B cell (primary cell): ENCODE results near the gene ATP8A1. TPM values are rescaled to one million over a fixed set of nuclear protein-coding genes. Genes with fewer than 3 reads are reported as not detected.
A peak's percentile ranks its signal among the peaks of the same experiment; 100 is the strongest.

Source experiments
- ATAC-seq: fragments of 200-7000 bp; cut with Tn5 transposase; one replicate; pipeline ENCODE4 v1.10.0; 2021; ENCODE audit warnings: low read depth, mild to moderate bottlenecking, moderate number of reproducible peaks, moderate library complexity
- CTCF ChIA-PET: fragments of 350-600 bp; sonication (Branson Sonifier 250); formaldehyde crosslinking; loops from one replicate; lab custom pipeline; 2021; ENCODE audit warnings: antibody characterized with exemption, inconsistent platforms; lab: Charles Lee
- POLR2A ChIA-PET: fragments of 350-600 bp; sonication (Branson Sonifier 250); formaldehyde crosslinking; loops from one replicate; lab custom pipeline; 2021; ENCODE audit warnings: antibody characterized with exemption; lab: Charles Lee
- DNase-seq: peaks from one replicate; pipeline ENCODE4 v3.0.0; 2013
- H2AFZ ChIP-seq: 2 replicates; pipeline ENCODE4 v1.6.1; 2012; ENCODE audit warnings: mild to moderate bottlenecking, low read depth, low read length; ENCODE audit not compliant: insufficient read depth, poor library complexity, severe bottlenecking
- H3K27ac ChIP-seq, 2 donors: 1 replicate in 1 of 2; 2 replicates in 1 of 2; pipeline ENCODE4 v1.5.1; 2012 to 2013; ENCODE audit warnings: low read length in 2 of 2, mild to moderate bottlenecking in 2 of 2, moderate library complexity in 1 of 2
- H3K27me3 ChIP-seq, 4 experiments: fragments of 200-600 bp in 1 of 4; sonication (generic) in 1 of 4; replicated peaks in 1 of 4; 1 replicate in 2 of 4; 2 replicates in 2 of 4; pipeline versions ENCODE4 v1.6.1 to v1.7.0; 2013 to 2016; ENCODE audit warnings: low read length in 3 of 4, mild to moderate bottlenecking in 2 of 4, mixed read lengths in 1 of 4, moderate library complexity in 1 of 4; ENCODE audit not compliant: insufficient read depth in 4 of 4, control insufficient read depth in 3 of 4; ENCODE audit errors: control extremely low read depth in 1 of 4
- H3K36me3 ChIP-seq, 2 experiments: replicated peaks in 1 of 2; 1 replicate in 1 of 2; 2 replicates in 1 of 2; pipeline versions ENCODE4 v1.6.1 to v1.7.1; 2013; ENCODE audit warnings: low read length in 1 of 2; ENCODE audit not compliant: insufficient read depth in 2 of 2, control insufficient read depth in 1 of 2; ENCODE audit errors: control extremely low read depth in 1 of 2, extremely low read depth in 1 of 2
- H3K4me1 ChIP-seq, 2 donors: fragments of 200-600 bp in 1 of 2; sonication (generic) in 1 of 2; 1 replicate in 1 of 2; 2 replicates in 1 of 2; pipeline versions ENCODE4 v1.5.1 to v1.6.1; 2013 to 2017; ENCODE audit warnings: low read length in 2 of 2; ENCODE audit not compliant: control insufficient read depth in 2 of 2, insufficient read depth in 2 of 2
- H3K4me2 ChIP-seq: replicated peaks from 2 replicates; pipeline ENCODE3; 2012; ENCODE audit warnings: mild to moderate bottlenecking, low read depth, low read length; ENCODE audit not compliant: poor library complexity, severe bottlenecking
- H3K4me3 ChIP-seq, 5 experiments: fragments of 200-600 bp in 1 of 5; sonication (generic) in 1 of 5; 1 replicate in 3 of 5; 2 replicates in 2 of 5; pipeline versions ENCODE4 v1.5.1 to v1.7.0; 2011 to 2016; ENCODE audit warnings: low read length in 4 of 5, mild to moderate bottlenecking in 4 of 5, low read depth in 2 of 5, control low read depth in 1 of 5, moderate library complexity in 1 of 5; ENCODE audit not compliant: insufficient read depth in 1 of 5; ENCODE audit errors: control extremely low read depth in 1 of 5, extremely low read depth in 1 of 5
- H3K79me2 ChIP-seq: fragments of 200-600 bp; sonication (generic); one replicate; pipeline ENCODE4 v1.6.0; 2016; ENCODE audit warnings: low read length; ENCODE audit not compliant: control insufficient read depth, insufficient read depth
- H3K9ac ChIP-seq: fragments of 200-600 bp; sonication (generic); 2 replicates; pipeline ENCODE4 v1.6.1; 2017; ENCODE audit warnings: mild to moderate bottlenecking, low read length, moderate library complexity
- H3K9me3 ChIP-seq, 3 donors: one replicate each; pipeline versions ENCODE4 v1.6.1 to v1.7.1; 2013; ENCODE audit warnings: low read length in 2 of 3; ENCODE audit not compliant: control insufficient read depth in 2 of 3, insufficient read depth in 1 of 3; ENCODE audit errors: control extremely low read depth in 1 of 3
- H4K20me1 ChIP-seq: 2 replicates; pipeline ENCODE4 v1.6.0; 2012; ENCODE audit warnings: mild to moderate bottlenecking, low read length; ENCODE audit not compliant: insufficient read depth, control insufficient read depth, poor library complexity, severe bottlenecking
- H3K27ac Mint-ChIP-seq: one replicate; pipeline ENCODE4 v1.8.0; 2021; ENCODE audit warnings: mixed read lengths
- H3K27me3 Mint-ChIP-seq: one replicate; pipeline ENCODE4 v1.8.0; 2021; ENCODE audit warnings: mixed read lengths
- H3K4me1 Mint-ChIP-seq: one replicate; pipeline ENCODE4 v1.8.0; 2021; ENCODE audit warnings: mixed read lengths
- H3K4me3 Mint-ChIP-seq: one replicate; pipeline ENCODE4 v1.8.0; 2021; ENCODE audit warnings: mixed read lengths
- H3K9me3 Mint-ChIP-seq: one replicate; pipeline ENCODE4 v1.8.0; 2022; ENCODE audit warnings: mixed read lengths; ENCODE audit not compliant: insufficient read depth
- EZH2 ChIP-seq: IDR thresholded peaks from 2 replicates; pipeline ENCODE4 v1.6.1; 2012; ENCODE audit warnings: borderline replicate concordance, low read depth, mild to moderate bottlenecking, moderate library complexity, low read length; ENCODE audit not compliant: insufficient read depth, poor library complexity, severe bottlenecking
- whole genome bisulfite sequencing: methylation state at CpG from one replicate; pipeline ENCODE4 v1.1.5; 2013; ENCODE audit warnings: missing lambda C conversion rate; ENCODE audit not compliant: insufficient coverage; 5-methylcytosine and 5-hydroxymethylcytosine counted together
- intact Hi-C: fragments of 100-400 bp; cut with micrococcal nuclease; formaldehyde crosslinking; loops from one replicate; pipeline ENCODE4 v1.10.0; 2022
- polyA plus RNA-seq: library from polyadenylated mRNA; depleted of rRNA; stranded (reverse); fragments of >200 nt; gene quantifications from 2 replicates; pipeline ENCODE4 v1.2.3, GENCODE V29; 2012
- total RNA-seq, 2 donors: library from RNA; stranded (reverse); fragments of 120-200 nt in 1 of 2; gene quantifications; 1 replicate in 1 of 2; 2 replicates in 1 of 2; pipeline versions ENCODE4 v1.2.3 to v1.2.4, GENCODE V29; 2013 to 2022
- TF ChIP-seq, protein P1 (sequence below): fragments of 200-600 bp; IDR thresholded peaks from one replicate; pipeline ENCODE4 v1.8.0; 2022; ENCODE audit warnings: antibody characterized with exemption, mild to moderate bottlenecking

The ATP8A1 gene
- total and polyA plus RNA-seq, 2 donors (not counting 1 experiment from before 2014, with no cell fraction given): 28.7 to 51.8 TPM

DNA sequence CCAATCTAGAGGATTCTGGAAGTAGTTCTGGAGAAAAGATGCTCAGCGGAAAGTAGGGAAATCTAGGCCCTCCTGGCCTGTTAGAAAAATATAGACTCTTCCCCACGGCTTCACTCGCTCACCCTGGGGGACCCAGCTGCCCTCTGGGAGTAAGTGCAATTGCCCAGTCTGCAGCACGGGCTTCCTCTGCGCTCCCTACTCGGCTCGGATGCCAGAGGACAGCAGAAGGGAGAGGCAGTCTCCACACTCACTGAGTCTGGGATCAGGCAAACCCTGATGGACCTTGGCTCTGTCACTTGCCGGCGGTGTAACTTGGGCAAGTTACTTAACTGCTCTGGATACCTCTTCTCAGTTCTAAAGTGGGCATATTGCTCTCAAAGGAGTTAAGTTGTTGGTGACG lies 257.5 kb downstream of the ATP8A1 start:
- intact Hi-C loops: no loop called here
- TF ChIP-seq, protein P1, sequence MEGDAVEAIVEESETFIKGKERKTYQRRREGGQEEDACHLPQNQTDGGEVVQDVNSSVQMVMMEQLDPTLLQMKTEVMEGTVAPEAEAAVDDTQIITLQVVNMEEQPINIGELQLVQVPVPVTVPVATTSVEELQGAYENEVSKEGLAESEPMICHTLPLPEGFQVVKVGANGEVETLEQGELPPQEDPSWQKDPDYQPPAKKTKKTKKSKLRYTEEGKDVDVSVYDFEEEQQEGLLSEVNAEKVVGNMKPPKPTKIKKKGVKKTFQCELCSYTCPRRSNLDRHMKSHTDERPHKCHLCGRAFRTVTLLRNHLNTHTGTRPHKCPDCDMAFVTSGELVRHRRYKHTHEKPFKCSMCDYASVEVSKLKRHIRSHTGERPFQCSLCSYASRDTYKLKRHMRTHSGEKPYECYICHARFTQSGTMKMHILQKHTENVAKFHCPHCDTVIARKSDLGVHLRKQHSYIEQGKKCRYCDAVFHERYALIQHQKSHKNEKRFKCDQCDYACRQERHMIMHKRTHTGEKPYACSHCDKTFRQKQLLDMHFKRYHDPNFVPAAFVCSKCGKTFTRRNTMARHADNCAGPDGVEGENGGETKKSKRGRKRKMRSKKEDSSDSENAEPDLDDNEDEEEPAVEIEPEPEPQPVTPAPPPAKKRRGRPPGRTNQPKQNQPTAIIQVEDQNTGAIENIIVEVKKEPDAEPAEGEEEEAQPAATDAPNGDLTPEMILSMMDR: no peak
- TF ChIP-seq EZH2: no peak
- H3K27me3 Mint-ChIP-seq: peaks cover 51% of the 10 kb centered on the region

DNA sequence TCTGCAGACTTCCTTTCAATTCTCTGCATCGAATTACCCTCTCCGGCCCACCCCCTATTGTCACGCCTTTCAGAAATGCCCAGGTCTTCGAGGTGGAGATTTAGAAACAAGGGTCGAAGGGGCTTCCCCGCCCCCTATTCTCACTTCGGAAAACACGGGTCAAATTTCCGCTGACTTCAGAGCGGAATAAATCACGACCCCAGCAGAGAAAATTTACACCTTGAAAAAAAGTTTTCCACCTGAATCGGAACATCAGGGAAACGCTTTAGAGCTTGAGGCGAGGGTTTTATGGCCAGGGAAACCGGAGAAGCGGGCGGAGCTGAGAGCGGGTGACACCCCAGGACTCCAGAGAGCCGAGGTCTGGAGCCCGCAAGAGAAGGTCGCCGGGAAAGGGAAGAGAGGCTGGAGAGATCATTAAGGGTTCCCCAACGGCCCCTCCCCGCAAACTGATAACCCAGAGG lies 258.0 kb downstream of the ATP8A1 start:
- peak overlapping the region; percentile 53 for H3K9ac ChIP-seq
- no peak overlapping the region for H3K27ac ChIP-seq
- H4K20me1 ChIP-seq: no peaks in the 10 kb centered on the region
- no peaks in the 10 kb centered on the region for H3K79me2 ChIP-seq
- Mint-ChIP-seq H3K4me1 (peaks cover 39% of the 10 kb centered on the region), H3K4me3 (peak overlapping the region; percentile 86), H3K27me3 (peaks cover 51% of the 10 kb centered on the region), H3K27ac (no peak overlapping the region), H3K9me3 (no peaks in the 10 kb centered on the region)
- 4% methylated on average over 22 of the region's 24 CpGs for WGBS
- CTCF ChIA-PET: interaction anchor here (1.4 kb wide), 1 partner anchor 8 kb away, joined by 3 read pairs; no protein-coding TSS in a partner anchor
- H2AFZ ChIP-seq: peak overlapping the region; percentile 69
- intact Hi-C loops: no loop called here
- TF ChIP-seq, protein P1: no peak
- TF ChIP-seq EZH2: no peak
- H3K9me3 ChIP-seq: no peaks in the 10 kb centered on the region
- POLR2A ChIA-PET: no interaction called here
- H3K36me3 ChIP-seq: no peaks in the 10 kb centered on the region
- H3K4me2 ChIP-seq: peak overlapping the region; percentile 79
- ATAC-seq (no peak), DNase-seq (no peak)
- H3K4me3 ChIP-seq: peak overlapping the region in 3 of 5 experiments; percentile 45 to 65 (median 47)
- peaks cover 0 to 52% (median 28%) of the 10 kb centered on the region in 4 experiments for H3K27me3 ChIP-seq
- H3K4me1 ChIP-seq: peaks cover 30 to 33% of the 10 kb centered on the region in 2 donors

More for the DNA sequence above, 257.5 kb downstream of the ATP8A1 start:
- peaks cover 39% of the 10 kb centered on the region for H3K4me1 Mint-ChIP-seq
- ChIA-PET CTCF (interaction anchor here (1.4 kb wide), 1 partner anchor 8 kb away, joined by 3 read pairs; no protein-coding TSS in a partner anchor), POLR2A (no interaction called here)
- H3K27ac Mint-ChIP-seq: no peak overlapping the region
- H3K4me2 ChIP-seq: peak overlapping the region; percentile 79
- H4K20me1 ChIP-seq: no peaks in the 10 kb centered on the region
- H3K4me3 Mint-ChIP-seq: peak overlapping the region; percentile 86
- H3K9me3 ChIP-seq: no peaks in the 10 kb centered on the region
- DNase-seq (peak; percentile 19), ATAC-seq (no peak)
- H3K4me1 ChIP-seq: peaks cover 30 to 31% of the 10 kb centered on the region in 2 donors
- H3K79me2 ChIP-seq: no peaks in the 10 kb centered on the region
- H2AFZ ChIP-seq: no peak overlapping the region
- no peaks in the 10 kb centered on the region for H3K9me3 Mint-ChIP-seq
- H3K36me3 ChIP-seq: no peaks in the 10 kb centered on the region
- no peak overlapping the region for H3K27ac ChIP-seq
- WGBS: 9% methylated on average over 9 of the region's 10 CpGs
- peaks cover 0 to 52% (median 28%) of the 10 kb centered on the region in 4 experiments for H3K27me3 ChIP-seq
- H3K4me3 ChIP-seq: no peak overlapping the region
- no peak overlapping the region for H3K9ac ChIP-seq
